ENCODE measurements around the gene FAM227A.

The FAM227A gene

DNA sequence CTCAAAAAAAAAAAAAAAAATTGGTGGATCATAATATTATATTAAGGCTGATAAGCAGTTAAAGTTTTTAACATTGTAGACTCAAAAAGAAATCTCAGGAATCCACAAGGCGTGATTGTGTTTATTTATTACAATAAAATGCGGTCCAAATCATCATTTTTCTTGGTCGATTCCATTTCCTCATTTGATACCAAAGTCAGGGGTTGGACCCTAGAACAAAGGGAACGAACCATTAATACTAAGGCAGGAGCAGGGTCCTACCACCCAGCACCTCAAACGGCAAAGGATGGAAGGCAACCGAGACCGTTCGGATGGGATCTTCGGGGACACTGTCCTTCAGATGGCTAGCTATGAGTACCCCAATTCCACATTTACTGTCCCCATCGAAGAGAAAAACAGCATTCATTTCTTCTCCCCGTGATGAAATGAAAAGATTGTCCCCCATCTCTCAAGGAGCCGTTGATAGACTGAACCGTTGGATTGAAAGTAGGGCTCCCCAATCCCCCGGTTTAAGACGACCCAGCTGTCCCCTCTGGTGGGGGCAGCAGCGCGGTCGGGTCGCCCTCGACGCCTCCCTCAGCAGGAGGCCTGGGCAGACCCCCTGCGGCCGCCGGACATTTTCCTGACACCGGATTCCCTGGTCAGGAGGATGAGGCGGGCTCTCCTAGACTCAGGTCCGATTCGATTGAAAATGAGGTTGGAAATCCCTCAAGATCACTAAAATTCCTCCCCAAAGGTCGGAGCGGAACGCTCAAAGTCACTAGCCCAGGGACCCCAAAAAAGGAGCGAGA lies 86.8 kb downstream of the FAM227A start:
- Histone ChIP-seq H3K9me3 (ENCODE audit: control insufficient read depth, insufficient read depth, low read depth, low read length) (no peaks in the 10 kb centered on the region), H3K4me1 (ENCODE audit: control insufficient read depth, insufficient read depth, low read length) (peaks cover 20% of the 10 kb centered on the region), H3K4me3 (ENCODE audit: low read depth, low read length) (peak overlapping the region; percentile 26), H3K36me3 (ENCODE audit: control insufficient read depth in 2 of 2, insufficient read depth in 1 of 2, low read length in 2 of 2) (no peaks in the 10 kb centered on the region), H3K27ac (ENCODE audit: extremely low read depth, low read depth, low read length) (peak overlapping the region; percentile 34; the same call in 1 of the 2 replicates)
- ChIA-PET POLR2A (interaction anchor here (0.6 to 1.7 kb wide), 5 partner anchors 34 to 517 kb away, joined by 3 to 9 read pairs (median 5); no protein-coding TSS in a partner anchor), CTCF (interaction anchor here (0.6 to 5.9 kb wide), 2 partner anchors 33 to 516 kb away, joined by 3 to 74 read pairs; no protein-coding TSS in a partner anchor)
- TF ChIP-seq, protein P1, sequence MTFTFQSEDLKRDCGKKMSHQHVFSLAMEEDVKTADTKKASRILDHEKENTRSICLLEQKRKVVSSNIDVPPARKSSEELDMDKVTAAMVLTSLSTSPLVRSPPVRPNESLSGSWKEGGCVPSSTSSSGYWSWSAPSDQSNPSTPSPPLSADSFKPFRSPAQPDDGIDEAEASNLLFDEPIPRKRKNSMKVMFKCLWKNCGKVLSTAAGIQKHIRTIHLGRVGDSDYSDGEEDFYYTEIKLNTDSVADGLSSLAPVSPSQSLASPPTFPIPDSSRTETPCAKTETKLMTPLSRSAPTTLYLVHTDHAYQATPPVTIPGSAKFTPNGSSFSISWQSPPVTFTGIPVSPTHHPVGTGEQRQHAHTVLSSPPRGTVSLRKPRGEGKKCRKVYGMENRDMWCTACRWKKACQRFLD (tag by site-specific recombination; IDR thresholded peaks at IDR 0.05): no peak
- TF ChIP-seq, protein P2, sequence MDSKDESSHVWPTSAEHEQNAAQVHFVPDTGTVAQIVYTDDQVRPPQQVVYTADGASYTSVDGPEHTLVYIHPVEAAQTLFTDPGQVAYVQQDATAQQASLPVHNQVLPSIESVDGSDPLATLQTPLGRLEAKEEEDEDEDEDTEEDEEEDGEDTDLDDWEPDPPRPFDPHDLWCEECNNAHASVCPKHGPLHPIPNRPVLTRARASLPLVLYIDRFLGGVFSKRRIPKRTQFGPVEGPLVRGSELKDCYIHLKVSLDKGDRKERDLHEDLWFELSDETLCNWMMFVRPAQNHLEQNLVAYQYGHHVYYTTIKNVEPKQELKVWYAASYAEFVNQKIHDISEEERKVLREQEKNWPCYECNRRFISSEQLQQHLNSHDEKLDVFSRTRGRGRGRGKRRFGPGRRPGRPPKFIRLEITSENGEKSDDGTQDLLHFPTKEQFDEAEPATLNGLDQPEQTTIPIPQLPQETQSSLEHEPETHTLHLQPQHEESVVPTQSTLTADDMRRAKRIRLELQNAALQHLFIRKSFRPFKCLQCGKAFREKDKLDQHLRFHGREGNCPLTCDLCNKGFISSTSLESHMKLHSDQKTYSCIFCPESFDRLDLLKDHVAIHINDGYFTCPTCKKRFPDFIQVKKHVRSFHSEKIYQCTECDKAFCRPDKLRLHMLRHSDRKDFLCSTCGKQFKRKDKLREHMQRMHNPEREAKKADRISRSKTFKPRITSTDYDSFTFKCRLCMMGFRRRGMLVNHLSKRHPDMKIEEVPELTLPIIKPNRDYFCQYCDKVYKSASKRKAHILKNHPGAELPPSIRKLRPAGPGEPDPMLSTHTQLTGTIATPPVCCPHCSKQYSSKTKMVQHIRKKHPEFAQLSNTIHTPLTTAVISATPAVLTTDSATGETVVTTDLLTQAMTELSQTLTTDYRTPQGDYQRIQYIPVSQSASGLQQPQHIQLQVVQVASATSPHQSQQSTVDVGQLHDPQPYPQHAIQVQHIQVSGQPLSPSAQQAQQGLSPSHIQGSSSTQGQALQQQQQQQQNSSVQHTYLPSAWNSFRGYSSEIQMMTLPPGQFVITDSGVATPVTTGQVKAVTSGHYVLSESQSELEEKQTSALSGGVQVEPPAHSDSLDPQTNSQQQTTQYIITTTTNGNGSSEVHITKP (tag by site-specific recombination; IDR thresholded peaks at IDR 0.05): peak; percentile 96
- 0 out of 2 replicates have a peak, but pooled peaks have one; percentile 8 for TF ChIP-seq ZNF214 (tag by site-specific recombination; IDR thresholded peaks at IDR 0.05; ENCODE audit: borderline replicate concordance)

DNA sequence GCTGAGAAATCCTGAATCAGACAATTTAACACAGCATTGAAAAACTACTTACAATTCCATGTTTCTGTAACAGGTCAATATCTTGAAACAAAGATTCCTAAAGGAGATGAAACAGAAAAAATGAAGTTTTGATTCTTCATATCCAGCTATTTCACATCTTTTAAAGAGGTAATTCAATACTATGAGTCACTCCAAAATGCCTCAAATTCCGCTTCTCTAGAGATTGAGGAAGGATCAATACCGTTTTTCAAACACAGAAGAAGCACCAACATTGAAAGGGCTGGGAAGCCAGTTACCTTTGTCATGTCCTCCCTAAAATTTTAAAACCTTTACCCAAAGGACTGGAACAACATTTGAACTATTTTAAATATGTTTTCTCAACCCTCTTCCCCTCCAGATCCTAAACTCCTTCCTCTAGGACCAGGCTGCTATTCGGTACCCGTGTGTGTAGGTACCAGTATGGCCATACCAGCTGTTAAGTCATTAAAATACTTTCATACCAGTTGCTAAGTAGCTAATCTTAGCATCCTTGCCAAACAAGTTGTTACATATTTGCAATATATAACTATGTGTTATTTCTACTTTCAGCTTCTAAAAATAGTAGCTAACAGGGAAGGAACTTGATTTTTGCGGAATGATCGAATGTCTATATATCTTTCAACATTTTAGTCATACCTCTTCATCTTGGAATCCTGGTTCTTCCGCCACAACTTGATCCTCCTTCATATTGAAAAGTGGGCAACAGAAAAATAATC lies 88.5 kb downstream of the FAM227A start:
- Histone ChIP-seq H3K36me3 (ENCODE audit: control insufficient read depth in 2 of 2, insufficient read depth in 1 of 2, low read length in 2 of 2) (no peaks in the 10 kb centered on the region), H3K4me3 (ENCODE audit: low read depth, low read length) (no peak overlapping the region), H3K9me3 (ENCODE audit: control insufficient read depth, insufficient read depth, low read depth, low read length) (no peaks in the 10 kb centered on the region), H3K4me1 (ENCODE audit: control insufficient read depth, insufficient read depth, low read length) (peaks cover 20% of the 10 kb centered on the region), H3K27ac (ENCODE audit: extremely low read depth, low read depth, low read length) (0 out of 2 replicates have a peak overlapping the region, but pooled peaks have one; percentile 20)
- ChIA-PET CTCF (interaction anchor here (0.7 to 1.2 kb wide), 2 partner anchors 154 to 515 kb away, joined by 3 to 5 read pairs; no protein-coding TSS in a partner anchor), POLR2A (no interaction called here)
- no peak for TF ChIP-seq ZNF837 (tag by site-specific recombination; IDR thresholded peaks at IDR 0.05)
- TF ChIP-seq BCL11B (tag by site-specific recombination; IDR thresholded peaks at IDR 0.05; ENCODE audit: low read depth): no peak
- no peak for TF ChIP-seq ZNF677 (tag by site-specific recombination; IDR thresholded peaks at IDR 0.05)
- TF ChIP-seq ZNF658 (tag by site-specific recombination; IDR thresholded peaks at IDR 0.05): no peak
- TF ChIP-seq, protein P3, sequence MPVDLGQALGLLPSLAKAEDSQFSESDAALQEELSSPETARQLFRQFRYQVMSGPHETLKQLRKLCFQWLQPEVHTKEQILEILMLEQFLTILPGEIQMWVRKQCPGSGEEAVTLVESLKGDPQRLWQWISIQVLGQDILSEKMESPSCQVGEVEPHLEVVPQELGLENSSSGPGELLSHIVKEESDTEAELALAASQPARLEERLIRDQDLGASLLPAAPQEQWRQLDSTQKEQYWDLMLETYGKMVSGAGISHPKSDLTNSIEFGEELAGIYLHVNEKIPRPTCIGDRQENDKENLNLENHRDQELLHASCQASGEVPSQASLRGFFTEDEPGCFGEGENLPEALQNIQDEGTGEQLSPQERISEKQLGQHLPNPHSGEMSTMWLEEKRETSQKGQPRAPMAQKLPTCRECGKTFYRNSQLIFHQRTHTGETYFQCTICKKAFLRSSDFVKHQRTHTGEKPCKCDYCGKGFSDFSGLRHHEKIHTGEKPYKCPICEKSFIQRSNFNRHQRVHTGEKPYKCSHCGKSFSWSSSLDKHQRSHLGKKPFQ (tag by site-specific recombination; IDR thresholded peaks at IDR 0.05): no peak
- TF ChIP-seq ZNF521 (tag by site-specific recombination; IDR thresholded peaks at IDR 0.05): no peak
- TF ChIP-seq ZNF501 (tag by site-specific recombination; IDR thresholded peaks at IDR 0.05): no peak
- no peak for TF ChIP-seq ZNF19 (tag by site-specific recombination; IDR thresholded peaks at IDR 0.05; ENCODE audit: low read depth)

Data from HEK293 (cell line).